ENCODE measurements around the gene DRD3.

- TF ChIP-seq CTCF (IDR thresholded peaks at IDR 0.05; ENCODE audit: low read depth, low read length, poor library complexity, severe bottlenecking) (no peak), EZH2phosphoT487 (IDR thresholded peaks at IDR 0.05; ENCODE audit: borderline replicate concordance, low read length) (no peak)
These were observed 67.6 kb downstream of the DRD3 start for GRCh38 chr3:114111060-114111770.

All from DOHH2 (cell line).